Measurements from ENCODE around the gene LZTR1. TPM values are rescaled to one million over a fixed set of nuclear protein-coding genes. Genes with fewer than 3 reads are reported as not detected.
"Not testable (repeated sequence)": the region's sequence is repeated elsewhere in the genome, so short reads cannot be mapped to it uniquely, and the experiment has no call there.

Gene LZTR1
- total RNA-seq, 2 donors from 2014 or later = 31.6 to 61.7 TPM

- intact Hi-C loops (cut with DNase I) = no loop called here
- Histone ChIP-seq H3K27me3 (no peaks in the 10 kb centered on the region), H3K4me3 (no peak overlapping the region), H3K27ac (no peak overlapping the region), H3K4me1 (peaks cover 3% of the 10 kb centered on the region), H3K9ac (ENCODE audit: low read depth in 2 of 2, low read length in 2 of 2) (no peak overlapping the region), H3K36me3 (no peaks in the 10 kb centered on the region), H3K9me3 (no peaks in the 10 kb centered on the region)
- TF ChIP-seq, protein P1, sequence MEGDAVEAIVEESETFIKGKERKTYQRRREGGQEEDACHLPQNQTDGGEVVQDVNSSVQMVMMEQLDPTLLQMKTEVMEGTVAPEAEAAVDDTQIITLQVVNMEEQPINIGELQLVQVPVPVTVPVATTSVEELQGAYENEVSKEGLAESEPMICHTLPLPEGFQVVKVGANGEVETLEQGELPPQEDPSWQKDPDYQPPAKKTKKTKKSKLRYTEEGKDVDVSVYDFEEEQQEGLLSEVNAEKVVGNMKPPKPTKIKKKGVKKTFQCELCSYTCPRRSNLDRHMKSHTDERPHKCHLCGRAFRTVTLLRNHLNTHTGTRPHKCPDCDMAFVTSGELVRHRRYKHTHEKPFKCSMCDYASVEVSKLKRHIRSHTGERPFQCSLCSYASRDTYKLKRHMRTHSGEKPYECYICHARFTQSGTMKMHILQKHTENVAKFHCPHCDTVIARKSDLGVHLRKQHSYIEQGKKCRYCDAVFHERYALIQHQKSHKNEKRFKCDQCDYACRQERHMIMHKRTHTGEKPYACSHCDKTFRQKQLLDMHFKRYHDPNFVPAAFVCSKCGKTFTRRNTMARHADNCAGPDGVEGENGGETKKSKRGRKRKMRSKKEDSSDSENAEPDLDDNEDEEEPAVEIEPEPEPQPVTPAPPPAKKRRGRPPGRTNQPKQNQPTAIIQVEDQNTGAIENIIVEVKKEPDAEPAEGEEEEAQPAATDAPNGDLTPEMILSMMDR (IDR thresholded peaks at IDR 0.05) = no peak
- DNase-seq = no peak
Observed at GRCh38 chr22:20970939-20971657, 11.0 kb upstream of the LZTR1 start.

DNA sequence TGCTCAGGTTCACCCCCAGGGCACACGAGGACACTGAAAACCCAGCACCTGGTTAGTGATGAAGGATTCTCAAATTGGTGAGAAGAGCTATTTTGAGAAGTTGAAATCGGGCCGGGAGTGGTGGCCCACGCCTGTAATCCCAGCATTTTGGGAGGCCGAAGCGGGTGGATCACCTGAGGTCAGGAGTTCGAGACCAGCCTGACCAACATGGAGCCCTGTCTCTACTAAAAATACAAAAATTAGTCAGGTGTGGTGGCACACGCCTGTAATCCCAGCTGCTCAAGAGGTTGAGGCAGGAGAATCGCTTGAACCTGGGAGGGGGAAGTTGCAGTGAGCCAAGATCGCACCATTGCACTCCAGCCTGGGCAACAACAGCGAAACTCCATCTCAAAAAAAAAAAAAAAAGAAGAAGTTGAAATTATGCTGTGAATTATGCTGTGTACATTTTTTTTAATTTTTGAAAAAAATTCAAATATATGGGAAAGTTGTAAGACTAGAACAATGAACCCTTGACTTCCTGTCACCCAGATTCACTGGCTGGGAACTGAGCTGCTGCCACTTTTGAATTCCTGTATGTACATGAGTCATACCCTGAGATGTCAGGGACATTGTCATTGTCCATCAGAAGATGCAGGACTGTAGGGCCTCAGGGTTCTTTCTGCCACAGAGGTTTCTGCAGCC is 9.9 kb upstream of the LZTR1 start:
- H3K36me3 ChIP-seq; H3K9me3 ChIP-seq; H3K27ac ChIP-seq; H3K9ac ChIP-seq (ENCODE audit: low read depth in 2 of 2, low read length in 2 of 2); DNase-seq; H3K4me3 ChIP-seq; H3K27me3 ChIP-seq; H3K4me1 ChIP-seq; intact Hi-C loops (cut with DNase I): not testable (repeated sequence)

GRCh38 chr22:20972933-20973577 is 9.0 kb upstream of the LZTR1 start:
- TF ChIP-seq, protein P1 (IDR thresholded peaks at IDR 0.05) = no peak
- H3K4me1 ChIP-seq = no peaks in the 10 kb centered on the region
- no peaks in the 10 kb centered on the region for H3K36me3 ChIP-seq
- H3K4me3 ChIP-seq = no peak overlapping the region
- H3K9ac ChIP-seq (ENCODE audit: low read depth in 2 of 2, low read length in 2 of 2) = no peak overlapping the region
- intact Hi-C loops (cut with DNase I) = no loop called here
- H3K27ac ChIP-seq = no peak overlapping the region
- H3K27me3 ChIP-seq = no peaks in the 10 kb centered on the region
- H3K9me3 ChIP-seq = no peaks in the 10 kb centered on the region
- no peak for DNase-seq

GRCh38 chr22:20973634-20974286 is 8.3 kb upstream of the LZTR1 start:
- H3K36me3 ChIP-seq = no peaks in the 10 kb centered on the region
- intact Hi-C loops (cut with DNase I) = no loop called here
- no peak overlapping the region for H3K27ac ChIP-seq
- H3K4me1 ChIP-seq = no peaks in the 10 kb centered on the region
- no peak overlapping the region for H3K4me3 ChIP-seq
- TF ChIP-seq, protein P1 (IDR thresholded peaks at IDR 0.05) = no peak
- H3K27me3 ChIP-seq = no peaks in the 10 kb centered on the region
- H3K9ac ChIP-seq (ENCODE audit: low read depth in 2 of 2, low read length in 2 of 2) = no peak overlapping the region
- no peak for DNase-seq
- no peaks in the 10 kb centered on the region for H3K9me3 ChIP-seq

GRCh38 chr22:20974336-20974955 is 7.7 kb upstream of the LZTR1 start:
- H3K27ac ChIP-seq = no peak overlapping the region
- no peaks in the 10 kb centered on the region for H3K9me3 ChIP-seq
- TF ChIP-seq, protein P1 (IDR thresholded peaks at IDR 0.05) = no peak
- intact Hi-C loops (cut with DNase I) = no loop called here
- no peak for DNase-seq
- no peaks in the 10 kb centered on the region for H3K36me3 ChIP-seq
- H3K4me1 ChIP-seq = no peaks in the 10 kb centered on the region
- H3K9ac ChIP-seq (ENCODE audit: low read depth in 2 of 2, low read length in 2 of 2) = no peak overlapping the region
- H3K27me3 ChIP-seq = no peaks in the 10 kb centered on the region
- H3K4me3 ChIP-seq = no peak overlapping the region
